HepG2 (cell line): ENCODE data around the gene WDR3. TPM values are rescaled to one million over a fixed set of nuclear protein-coding genes. Genes with fewer than 3 reads are reported as not detected.

ENCODE experiments used
- ATAC-seq: fragments of 200-7000 bp; cut with Tn5 transposase; 3 replicates; pipeline ENCODE4 v1.9.1; 2020; ENCODE audit warnings: mild to moderate bottlenecking, moderate library complexity
- BruUV-seq: library from RNA; stranded (reverse); fragments of 400-500 nt; replicated peaks from 2 replicates; lab custom pipeline; 2021; lab: Mats Ljungman, UMichigan
- CTCF ChIA-PET: fragments of 300-600 bp; formaldehyde crosslinking; extraction: SDS; loops from one replicate; lab custom pipeline; 2021; ENCODE audit warnings: low total read pairs, inconsistent platforms, low intra/inter-chr PET ratio; lab: Yijun Ruan, JAX
- POLR2A ChIA-PET: fragments of 350-600 bp; sonication (Branson Sonifier 250); formaldehyde crosslinking; loops from one replicate; lab custom pipeline; 2020; ENCODE audit warnings: antibody characterized with exemption, inconsistent platforms; lab: Yijun Ruan, JAX
- DNase-seq: peaks from one replicate; pipeline ENCODE4 v3.0.0-alpha.2; 2015; ENCODE audit warnings: low spot score
- FAIRE-seq: peaks from 3 replicates; lab custom pipeline; 2011; peaks lifted over from hg19 to GRCh38; lab: Jason Lieb, UNC
- H2AFZ ChIP-seq: one replicate; pipeline ENCODE4 v1.6.1; 2011; ENCODE audit warnings: low read length, inconsistent platforms
- H3K27ac ChIP-seq: fragments of 300-600 bp; 3 replicates; pipeline ENCODE4 v1.8.0; 2011; ENCODE audit warnings: mixed run types, mild to moderate bottlenecking, mixed read lengths, low read length, inconsistent platforms; ENCODE audit not compliant: insufficient read depth; ENCODE audit errors: extremely low read length
- H3K27me3 ChIP-seq, 2 experiments: fragments of 200-600 bp in 1 of 2; 2 replicates in 1 of 2; 3 replicates in 1 of 2; pipeline versions ENCODE4 v1.6.0 to v1.8.0; 2011; ENCODE audit warnings: low read length in 2 of 2, mild to moderate bottlenecking in 2 of 2, moderate library complexity in 2 of 2, inconsistent platforms in 1 of 2; ENCODE audit not compliant: insufficient read depth in 2 of 2, control insufficient read depth in 1 of 2
- H3K36me3 ChIP-seq, 2 experiments: fragments of 200-600 bp in 1 of 2; replicated peaks in 1 of 2; 2 replicates in 1 of 2; 3 replicates in 1 of 2; pipeline versions ENCODE4 v1.5.1 to v1.8.0; 2011; ENCODE audit warnings: low read length in 2 of 2, inconsistent platforms in 1 of 2; ENCODE audit not compliant: insufficient read depth in 2 of 2, control insufficient read depth in 1 of 2
- H3K4me1 ChIP-seq: 2 replicates; pipeline ENCODE4 v1.5.1; 2012; ENCODE audit warnings: low read length, inconsistent platforms; ENCODE audit not compliant: insufficient read depth
- H3K4me2 ChIP-seq: 2 replicates; pipeline ENCODE4 v1.6.0; 2011; ENCODE audit warnings: low read depth, low read length, inconsistent platforms
- H3K4me3 ChIP-seq, 3 experiments: fragments of 200-600 bp in 1 of 3; sonication (generic), shearing (Covaris generic) in 1 of 3; replicated peaks in 1 of 3; 2 replicates each; pipeline ENCODE4 v1.5.1; 2011 to 2016; ENCODE audit warnings: low read length in 3 of 3, inconsistent platforms in 2 of 3, low read depth in 2 of 3, mild to moderate bottlenecking in 2 of 3, control low read depth in 1 of 3, mixed read lengths in 1 of 3; ENCODE audit not compliant: insufficient read depth in 1 of 3
- H3K79me2 ChIP-seq: one replicate; pipeline ENCODE4 v1.6.1; 2011; ENCODE audit warnings: low read length, inconsistent platforms; ENCODE audit not compliant: insufficient read depth
- H3K9ac ChIP-seq: 2 replicates; pipeline ENCODE4 v1.6.0; 2011; ENCODE audit warnings: mild to moderate bottlenecking, low read depth, low read length, inconsistent platforms; ENCODE audit not compliant: insufficient read depth
- H3K9me3 ChIP-seq: 2 replicates; pipeline ENCODE4 v1.5.1; 2012; ENCODE audit warnings: mild to moderate bottlenecking, low read length
- H4K20me1 ChIP-seq: 2 replicates; pipeline ENCODE4 v1.6.0; 2011; ENCODE audit warnings: inconsistent platforms, mild to moderate bottlenecking, low read length, moderate library complexity; ENCODE audit not compliant: insufficient read depth
- KLF6 ChIP-seq: IDR thresholded peaks from 2 replicates; pipeline ENCODE4 v1.8.0; 2016; ENCODE audit warnings: missing biosample characterization, missing genetic modification reagents
- MAFF ChIP-seq: IDR thresholded peaks from 2 replicates; pipeline ENCODE4 v1.6.1; 2011; ENCODE audit warnings: low read depth, low read length, improper control_type of control experiment
- MAFK ChIP-seq, 2 experiments: IDR thresholded peaks in 1 of 2; conservative IDR thresholded peaks in 1 of 2; 2 replicates each; pipeline ENCODE4 v1.6.1; 2011; ENCODE audit warnings: improper control_type of control experiment in 2 of 2, low read length in 2 of 2
- NFE2L2 ChIP-seq: fragments of 150-350 bp; IDR thresholded peaks from 2 replicates; pipeline ENCODE4 v1.6.1; 2014; ENCODE audit warnings: low read length
- POLR2AphosphoS5 ChIP-seq: IDR thresholded peaks from 2 replicates; pipeline ENCODE4 v1.6.1; 2012; ENCODE audit warnings: low read depth, low read length
- ZNF12 ChIP-seq: sonication (generic); formaldehyde crosslinking; IDR thresholded peaks from 2 replicates; pipeline ENCODE4 v1.5.0; 2020; ENCODE audit warnings: missing genetic modification reagents
- ZNF891 ChIP-seq: sonication (generic); formaldehyde crosslinking; IDR thresholded peaks from 2 replicates; pipeline ENCODE4 v1.5.0; 2020; ENCODE audit warnings: mild to moderate bottlenecking, missing genetic modification reagents
- WGBS: methylation state at CpG from one replicate; pipeline ENCODE4 v1.1.6; 2017; ENCODE audit warnings: low lambda C conversion rate; 5-methylcytosine and 5-hydroxymethylcytosine counted together
- in situ Hi-C: cut with HindIII; loops from 2 replicates; pipeline ENCODE4 v1.10.0; 2017; ENCODE audit warnings: low pct_unique_long_range_greater_than_20kb; ENCODE audit not compliant: extremely low pct_ligation_motif_present
- intact Hi-C: fragments of 100-400 bp; cut with micrococcal nuclease; formaldehyde crosslinking; loops from one replicate; pipeline ENCODE4 v1.10.0; 2022; ENCODE audit not compliant: unreplicated experiment
- polyA plus RNA-seq, 8 experiments: library from polyadenylated mRNA; depleted of rRNA in 3 of 8; stranded (reverse) in 7 of 8; unstranded in 1 of 8; fragments of >200 nt; fragmentation: Illumina TruSeq in 4 of 8; extraction: Trizol in 4 of 8; gene quantifications; 2 replicates each; pipeline versions ENCODE4 v1.2.1 to v1.2.3, GENCODE V29; 2011 to 2016; ENCODE audit warnings: low read depth in 4 of 8, missing spikeins in 1 of 8, mixed read lengths in 1 of 8; ENCODE audit not compliant: insufficient read depth in 1 of 8
- total RNA-seq, 5 experiments: library from RNA; depleted of rRNA; stranded (reverse); fragments of >200 nt; fragmentation: Illumina TruSeq; extraction: Trizol; gene quantifications; 2 replicates each; pipeline ENCODE4 v1.2.3, GENCODE V29; 2016; ENCODE audit warnings: low read depth in 1 of 5
- TF ChIP-seq, protein P1 (sequence below): sonication (generic); formaldehyde crosslinking; IDR thresholded peaks from 2 replicates; pipeline ENCODE4 v1.4.0; 2020; ENCODE audit warnings: missing genetic modification reagents

The WDR3 gene
- total and polyA plus RNA-seq, 2 of the 13 experiments (the other 11 are each of a cell fraction or from before 2014, with no cell fraction given) = 15.9 to 55.5 TPM

DNA sequence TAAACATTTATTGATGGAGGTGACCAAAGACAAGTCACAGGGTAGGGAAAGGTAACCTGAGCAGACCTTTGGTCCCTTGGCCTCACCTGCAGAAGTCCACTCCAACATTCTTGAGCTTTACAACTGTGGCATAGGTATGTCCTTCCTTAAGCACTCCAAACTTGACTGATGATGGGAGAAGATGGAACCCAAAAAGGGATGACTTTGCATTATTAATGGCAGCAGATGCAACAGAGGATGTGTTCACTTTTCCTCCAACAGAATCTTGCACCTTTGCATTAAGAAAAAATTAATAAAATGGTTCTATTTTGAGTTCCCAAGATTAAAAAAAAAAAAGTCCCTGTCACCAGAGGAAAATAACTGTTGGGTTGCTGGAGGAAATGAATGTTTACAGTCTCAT is 42.2 kb downstream of the WDR3 start:
- CTCF ChIA-PET = no interaction called here
- TF ChIP-seq ZNF891 = no peak
- TF ChIP-seq MAFF = peak; percentile 50; the same call in 1 of the 2 replicates
- peak; percentile 48; the same call in 1 of the 2 replicates for TF ChIP-seq NFE2L2
- TF ChIP-seq MAFK (conservative IDR thresholded peaks at IDR 0.05 in 1 of 2, IDR thresholded peaks at IDR 0.05 in 1 of 2; ENCODE audit: low read length in 2 of 2) = peak; percentile 48 to 62; a peak in 3 of 4 replicates
- no peak for TF ChIP-seq POLR2AphosphoS5
- TF ChIP-seq, all 625 proteins: peak for 3
- Histone ChIP-seq H3K27me3 (no peaks in the 10 kb centered on the region), H3K9ac (no peak overlapping the region), H3K4me1 (no peaks in the 10 kb centered on the region), H3K9me3 (no peaks in the 10 kb centered on the region), H3K4me2 (no peak overlapping the region), H3K36me3 (no peaks in the 10 kb centered on the region), H3K27ac (no peak overlapping the region), H3K4me3 (no peak overlapping the region), H3K79me2 (no peaks in the 10 kb centered on the region), H2AFZ (no peak overlapping the region), H4K20me1 (no peaks in the 10 kb centered on the region)
- no peak for DNase-seq
- intact Hi-C loops = no loop called here
- in situ Hi-C loops = no loop called here
- no TSS peak for BruUV-seq
- FAIRE-seq = no peak
- POLR2A ChIA-PET = no interaction called here
- ATAC-seq = no peak

DNA sequence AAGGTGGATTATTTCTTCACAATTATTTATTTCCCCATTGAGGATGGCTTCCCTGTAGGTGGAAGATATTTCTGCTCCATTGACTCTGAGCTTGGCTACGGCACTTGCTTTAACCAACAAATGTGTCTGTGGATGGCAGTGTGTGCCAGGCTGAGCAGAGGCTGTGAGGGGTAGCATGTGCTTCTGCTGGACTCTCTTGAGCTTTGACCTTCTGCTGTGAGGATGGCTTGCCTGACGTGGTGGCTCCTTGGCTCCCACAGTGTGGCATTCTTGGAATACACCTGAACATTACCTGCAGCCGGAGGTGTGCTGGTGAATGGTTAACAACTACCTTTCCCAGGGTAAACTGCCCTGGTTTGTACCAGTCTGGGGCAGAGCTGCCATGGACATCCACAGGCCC is 46.8 kb downstream of the WDR3 start:
- no peak for FAIRE-seq
- no peak overlapping the region for H3K4me3 ChIP-seq
- no peak for DNase-seq
- no peaks in the 10 kb centered on the region for H4K20me1 ChIP-seq
- no TSS peak for BruUV-seq
- no peak for TF ChIP-seq KLF6 (CRISPR knock-in tag)
- no peak for TF ChIP-seq ZNF12 (CRISPR knock-in tag)
- TF ChIP-seq, protein P1, sequence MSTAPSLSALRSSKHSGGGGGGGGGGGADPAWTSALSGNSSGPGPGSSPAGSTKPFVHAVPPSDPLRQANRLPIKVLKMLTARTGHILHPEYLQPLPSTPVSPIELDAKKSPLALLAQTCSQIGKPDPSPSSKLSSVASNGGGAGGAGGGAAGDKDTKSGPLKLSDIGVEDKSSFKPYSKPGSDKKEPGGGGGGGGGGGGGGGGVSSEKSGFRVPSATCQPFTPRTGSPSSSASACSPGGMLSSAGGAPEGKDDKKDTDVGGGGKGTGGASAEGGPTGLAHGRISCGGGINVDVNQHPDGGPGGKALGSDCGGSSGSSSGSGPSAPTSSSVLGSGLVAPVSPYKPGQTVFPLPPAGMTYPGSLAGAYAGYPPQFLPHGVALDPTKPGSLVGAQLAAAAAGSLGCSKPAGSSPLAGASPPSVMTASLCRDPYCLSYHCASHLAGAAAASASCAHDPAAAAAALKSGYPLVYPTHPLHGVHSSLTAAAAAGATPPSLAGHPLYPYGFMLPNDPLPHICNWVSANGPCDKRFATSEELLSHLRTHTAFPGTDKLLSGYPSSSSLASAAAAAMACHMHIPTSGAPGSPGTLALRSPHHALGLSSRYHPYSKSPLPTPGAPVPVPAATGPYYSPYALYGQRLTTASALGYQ = no peak
- intact Hi-C loops = no loop called here
- H3K4me2 ChIP-seq = no peak overlapping the region
- H3K9me3 ChIP-seq = no peaks in the 10 kb centered on the region
- no peak overlapping the region for H3K9ac ChIP-seq
- H3K27me3 ChIP-seq = no peaks in the 10 kb centered on the region; a peak in 1 of 5 replicates
- in situ Hi-C loops = no loop called here
- no peaks in the 10 kb centered on the region for H3K79me2 ChIP-seq
- H3K27ac ChIP-seq = no peak overlapping the region
- WGBS = 0% methylated on average over 3 of the region's 3 CpGs
- no peaks in the 10 kb centered on the region for H3K4me1 ChIP-seq
- ATAC-seq = no peak; the same call in 2 of the 3 replicates
- ChIA-PET POLR2A (no interaction called here), CTCF (no interaction called here)
- no peak overlapping the region for H2AFZ ChIP-seq
- H3K36me3 ChIP-seq = no peaks in the 10 kb centered on the region
